ENCODE data around the gene SEPTIN2.
"Not testable (repeated sequence)": the region's sequence is repeated elsewhere in the genome, so short reads cannot be mapped to it uniquely, and the experiment has no call there.

SEPTIN2 gene

GRCh38 chr2:241386519-241386918 is 70.8 kb downstream of the SEPTIN2 start:
- no peaks in the 10 kb centered on the region for H3K9me3 ChIP-seq
- TF ChIP-seq CTCF (IDR thresholded peaks at IDR 0.05) = no peak
- H3K4me1 ChIP-seq (ENCODE audit: control insufficient read depth in 1 of 2, insufficient read depth in 1 of 2, low read depth in 1 of 2, low read length in 1 of 2) = no peaks in the 10 kb centered on the region
- no peak overlapping the region for H3K27ac ChIP-seq
- H3K36me3 ChIP-seq = no peaks in the 10 kb centered on the region
- H3K27me3 ChIP-seq = no peaks in the 10 kb centered on the region
- no peak overlapping the region for H3K4me3 ChIP-seq (ENCODE audit: low read depth in 1 of 2, low read length in 1 of 2)

GRCh38 chr2:241389697-241390096 is 74.0 kb downstream of the SEPTIN2 start:
- Histone ChIP-seq H3K9me3 (no peaks in the 10 kb centered on the region), H3K27ac (no peak overlapping the region), H3K4me1 (ENCODE audit: control insufficient read depth in 1 of 2, insufficient read depth in 1 of 2, low read depth in 1 of 2, low read length in 1 of 2) (no peaks in the 10 kb centered on the region), H3K27me3 (no peaks in the 10 kb centered on the region), H3K4me3 (ENCODE audit: low read depth in 1 of 2, low read length in 1 of 2) (no peak overlapping the region), H3K36me3 (no peaks in the 10 kb centered on the region)
- TF ChIP-seq CTCF (IDR thresholded peaks at IDR 0.05) = no peak

- no peaks in the 10 kb centered on the region for H3K36me3 ChIP-seq
- no peak for TF ChIP-seq CTCF (IDR thresholded peaks at IDR 0.05)
- no peak overlapping the region for H3K27ac ChIP-seq
- H3K9me3 ChIP-seq = no peaks in the 10 kb centered on the region
- no peak overlapping the region for H3K4me3 ChIP-seq (ENCODE audit: low read depth in 1 of 2, low read length in 1 of 2)
- H3K4me1 ChIP-seq (ENCODE audit: control insufficient read depth in 1 of 2, insufficient read depth in 1 of 2, low read depth in 1 of 2, low read length in 1 of 2) = no peaks in the 10 kb centered on the region
- no peaks in the 10 kb centered on the region for H3K27me3 ChIP-seq
These were observed 74.8 kb downstream of the SEPTIN2 start for GRCh38 chr2:241390301-241391206.

- no peaks in the 10 kb centered on the region for H3K9me3 ChIP-seq
These were observed 76.4 kb downstream of the SEPTIN2 start for GRCh38 chr2:241391892-241392665.

GRCh38 chr2:241392753-241393152 is 77.0 kb downstream of the SEPTIN2 start:
- not testable (repeated sequence) for H3K9me3 ChIP-seq; H3K4me1 ChIP-seq (ENCODE audit: control insufficient read depth in 1 of 2, insufficient read depth in 1 of 2, low read depth in 1 of 2, low read length in 1 of 2); H3K27me3 ChIP-seq; H3K36me3 ChIP-seq; H3K27ac ChIP-seq; H3K4me3 ChIP-seq (ENCODE audit: low read depth in 1 of 2, low read length in 1 of 2)

More at GRCh38 chr2:241391892-241392665, 76.4 kb downstream of the SEPTIN2 start:
- Histone ChIP-seq H3K4me1 (ENCODE audit: control insufficient read depth in 1 of 2, insufficient read depth in 1 of 2, low read depth in 1 of 2, low read length in 1 of 2) (no peaks in the 10 kb centered on the region), H3K36me3 (no peaks in the 10 kb centered on the region), H3K27ac (no peak overlapping the region), H3K4me3 (ENCODE audit: low read depth in 1 of 2, low read length in 1 of 2) (no peak overlapping the region), H3K27me3 (no peaks in the 10 kb centered on the region)
- no peak for TF ChIP-seq CTCF (IDR thresholded peaks at IDR 0.05)
